ENCODE results near the gene DPH2.
A peak's percentile ranks its signal among the peaks of the same experiment; 100 is the strongest.

DPH2 gene

DNA sequence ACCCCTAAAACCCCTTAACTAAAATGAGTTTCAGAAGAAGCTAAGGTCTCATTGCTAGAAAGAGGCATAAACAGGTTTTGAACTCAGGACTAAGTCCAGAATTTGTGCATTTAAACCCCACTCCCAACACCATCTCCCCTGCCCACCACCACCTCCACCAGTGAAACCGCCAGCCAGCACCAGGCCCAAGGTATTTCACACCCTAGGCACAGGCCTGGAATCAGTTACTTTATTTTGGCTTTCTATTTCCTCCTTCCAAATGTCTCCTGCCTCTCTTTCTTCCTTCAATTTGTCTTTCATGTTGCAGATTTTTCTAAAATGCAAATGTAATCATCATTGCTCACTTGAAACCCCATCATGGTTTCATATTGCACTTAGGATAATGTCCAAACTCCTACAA is 24.9 kb upstream of the DPH2 start:
- no peak for DNase-seq (ENCODE audit: low spot score)

DNA sequence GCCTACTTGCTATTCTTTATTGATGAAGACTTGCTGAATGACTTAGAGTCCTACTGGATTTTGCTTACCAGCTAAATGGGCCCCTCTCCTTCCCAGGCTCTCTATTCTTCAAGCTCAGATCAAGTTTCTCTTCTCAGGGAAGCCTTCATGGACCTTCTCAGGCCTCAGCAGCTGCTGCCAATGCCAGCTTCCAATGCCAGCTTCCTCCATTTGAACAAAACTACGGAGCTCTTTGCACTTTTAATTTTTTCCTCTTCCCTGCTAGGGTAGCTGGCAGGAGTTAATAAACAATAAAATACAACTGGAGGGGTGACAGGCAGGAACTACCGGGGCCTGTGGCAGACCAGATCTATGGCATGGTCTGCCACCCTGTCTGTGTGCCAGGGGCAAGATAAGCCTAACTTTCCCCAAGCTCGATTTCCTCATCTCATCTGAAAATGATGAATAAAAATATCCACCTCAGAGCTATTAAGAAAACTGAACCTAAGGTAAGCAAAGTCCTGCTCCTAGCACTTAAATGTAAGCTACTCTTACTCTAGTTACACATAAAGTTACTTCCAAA is 24.1 kb upstream of the DPH2 start:
- DNase-seq (ENCODE audit: low spot score) = no peak

GRCh38 chr1:43946236-43947060 is 23.4 kb upstream of the DPH2 start, which contains the start of gene IPO13:
TSS of gene IPO13 (plus strand) at chr1:43946950. CDS start at chr1:43947601, 651 bp downstream.
- peak; percentile 92 for DNase-seq (ENCODE audit: low spot score)

- DNase-seq (ENCODE audit: low spot score) = no peak
These were observed 22.5 kb upstream of the DPH2 start for GRCh38 chr1:43947061-43947873.

GRCh38 chr1:43947874-43948437 is 21.9 kb upstream of the DPH2 start:
- no peak for DNase-seq (ENCODE audit: low spot score)

- no peak for DNase-seq (ENCODE audit: low spot score)
These were observed 20.1 kb upstream of the DPH2 start for GRCh38 chr1:43949678-43950077.

DNA sequence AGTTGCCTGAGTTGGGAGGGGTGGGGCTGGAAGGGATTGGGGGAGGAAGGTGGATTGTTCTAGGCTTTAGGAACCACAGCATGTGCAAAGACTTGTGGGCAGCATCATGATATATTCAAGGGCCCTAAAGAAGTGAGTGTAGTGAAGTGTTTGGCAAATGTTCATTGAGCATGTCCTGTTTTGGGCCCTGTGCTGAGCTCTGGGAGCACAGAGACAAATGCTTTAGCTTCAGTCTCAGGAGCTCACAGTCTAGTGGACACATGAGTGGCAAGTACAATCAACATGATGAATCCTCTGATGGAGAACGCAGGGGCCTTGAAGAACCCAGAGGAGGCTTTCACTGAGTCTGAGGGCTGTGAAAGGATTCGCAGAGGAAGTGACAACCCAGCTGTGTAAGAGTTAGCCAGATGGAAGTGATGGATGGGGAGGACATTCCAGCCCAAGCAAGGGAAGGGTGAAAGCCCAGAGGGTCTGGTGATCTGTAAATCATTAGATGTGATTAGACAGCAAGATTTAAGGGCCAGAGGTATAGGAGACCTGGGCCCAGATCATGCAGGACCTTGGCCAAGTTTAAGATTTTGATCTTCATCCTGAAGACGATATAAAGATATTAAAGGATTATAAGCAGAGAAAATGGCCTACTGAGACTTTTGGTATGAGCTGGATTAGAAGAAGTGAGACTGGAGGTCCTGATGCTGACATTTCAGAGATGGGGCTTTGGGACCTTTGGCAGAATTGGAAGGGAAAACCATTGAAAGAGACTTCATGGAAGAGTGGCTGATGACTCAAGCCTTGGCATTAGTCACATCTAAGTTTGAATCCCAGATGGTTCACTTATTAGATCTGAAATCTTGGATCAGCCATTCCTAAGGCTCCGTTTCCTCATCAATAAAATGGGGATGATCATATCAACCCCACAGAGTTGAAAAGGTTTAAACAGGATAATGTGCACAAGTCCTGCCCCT is 18.5 kb upstream of the DPH2 start:
- no peak for DNase-seq (ENCODE audit: low spot score)

DNA sequence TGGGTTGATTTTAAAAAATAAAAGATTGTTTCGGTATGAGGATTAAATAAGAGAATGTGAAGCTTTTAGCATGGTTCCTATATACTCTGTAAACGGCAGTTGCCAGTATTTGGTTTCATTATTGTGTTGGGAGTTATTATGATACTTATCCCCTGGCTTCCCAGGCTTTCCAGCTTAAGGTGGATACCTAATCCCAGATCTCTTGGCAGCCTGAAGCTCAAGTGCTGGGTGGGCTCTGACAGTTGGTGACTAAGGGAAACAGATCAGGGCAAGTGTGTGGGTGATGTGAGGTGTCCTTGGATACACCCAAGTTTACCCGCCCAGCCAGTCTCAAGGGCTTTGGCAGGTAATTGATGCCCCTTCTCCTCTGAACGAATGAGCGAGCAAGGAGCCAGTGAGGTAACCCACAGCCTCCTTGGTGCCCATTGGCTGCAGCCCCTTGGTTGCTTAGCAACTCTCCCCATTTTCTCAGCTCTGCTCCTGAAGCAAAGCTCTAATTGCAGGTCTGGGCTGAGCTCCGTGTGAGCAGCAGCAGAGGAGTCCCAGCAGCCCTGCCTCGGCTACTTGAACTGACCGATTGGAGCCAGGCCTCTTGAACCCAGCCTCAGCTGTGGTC is 17.0 kb upstream of the DPH2 start:
- no peak for DNase-seq (ENCODE audit: low spot score)

- DNase-seq (ENCODE audit: low spot score) = no peak
These were observed 16.4 kb upstream of the DPH2 start for GRCh38 chr1:43953361-43953760.

DNA sequence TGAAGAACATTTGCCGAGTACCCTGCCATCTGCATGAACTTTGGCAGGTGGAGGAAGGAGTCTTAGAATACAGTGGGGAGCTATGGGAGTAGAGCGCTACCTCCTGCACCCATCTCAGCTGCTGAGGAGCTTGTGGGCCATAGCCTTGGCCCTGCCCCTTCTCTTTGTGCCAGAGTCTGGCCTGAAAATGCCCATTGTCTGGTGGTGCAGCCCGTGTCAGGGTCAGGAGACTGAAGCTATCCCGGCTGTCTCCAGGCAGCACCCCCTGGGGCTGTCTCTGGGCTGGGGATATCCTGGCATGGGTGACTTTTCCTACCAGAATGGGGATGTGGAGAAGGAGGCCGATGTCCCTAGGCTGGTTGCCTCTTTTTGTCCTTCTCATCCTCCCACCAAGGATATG is 15.8 kb upstream of the DPH2 start:
- no peak for DNase-seq (ENCODE audit: low spot score)

GRCh38 chr1:43956234-43956633 is 13.6 kb upstream of the DPH2 start:
- no peak for DNase-seq (ENCODE audit: low spot score)

DNA sequence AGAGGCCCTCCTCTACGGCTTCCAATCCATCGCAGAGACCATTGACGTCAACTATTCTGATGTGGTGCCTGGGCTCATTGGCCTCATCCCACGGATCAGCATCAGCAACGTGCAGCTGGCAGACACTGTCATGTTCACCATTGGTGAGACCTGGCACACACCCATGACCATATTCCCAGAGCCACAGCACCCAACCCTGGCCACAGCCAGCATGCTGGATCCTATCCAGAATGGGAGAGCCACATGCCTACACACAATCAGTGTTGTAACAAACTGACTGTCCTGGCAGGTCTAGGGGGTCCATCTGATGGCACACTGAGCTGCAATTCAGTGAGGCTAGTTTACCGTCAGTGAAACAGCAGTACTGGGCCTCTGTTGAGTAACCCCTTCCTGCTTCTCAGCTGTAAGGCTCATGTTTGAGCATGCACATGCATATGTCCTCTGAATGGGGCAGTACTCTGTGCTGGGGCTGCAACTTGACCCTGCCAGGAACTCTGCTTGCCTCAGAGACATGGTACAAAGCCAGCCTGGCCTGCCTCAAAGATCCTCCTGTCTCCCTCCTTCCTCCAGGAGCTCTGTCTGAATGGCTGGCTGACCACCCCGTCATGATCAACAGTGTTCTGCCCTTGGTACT is 12.3 kb upstream of the DPH2 start:
- no peak for DNase-seq (ENCODE audit: low spot score)

DNA sequence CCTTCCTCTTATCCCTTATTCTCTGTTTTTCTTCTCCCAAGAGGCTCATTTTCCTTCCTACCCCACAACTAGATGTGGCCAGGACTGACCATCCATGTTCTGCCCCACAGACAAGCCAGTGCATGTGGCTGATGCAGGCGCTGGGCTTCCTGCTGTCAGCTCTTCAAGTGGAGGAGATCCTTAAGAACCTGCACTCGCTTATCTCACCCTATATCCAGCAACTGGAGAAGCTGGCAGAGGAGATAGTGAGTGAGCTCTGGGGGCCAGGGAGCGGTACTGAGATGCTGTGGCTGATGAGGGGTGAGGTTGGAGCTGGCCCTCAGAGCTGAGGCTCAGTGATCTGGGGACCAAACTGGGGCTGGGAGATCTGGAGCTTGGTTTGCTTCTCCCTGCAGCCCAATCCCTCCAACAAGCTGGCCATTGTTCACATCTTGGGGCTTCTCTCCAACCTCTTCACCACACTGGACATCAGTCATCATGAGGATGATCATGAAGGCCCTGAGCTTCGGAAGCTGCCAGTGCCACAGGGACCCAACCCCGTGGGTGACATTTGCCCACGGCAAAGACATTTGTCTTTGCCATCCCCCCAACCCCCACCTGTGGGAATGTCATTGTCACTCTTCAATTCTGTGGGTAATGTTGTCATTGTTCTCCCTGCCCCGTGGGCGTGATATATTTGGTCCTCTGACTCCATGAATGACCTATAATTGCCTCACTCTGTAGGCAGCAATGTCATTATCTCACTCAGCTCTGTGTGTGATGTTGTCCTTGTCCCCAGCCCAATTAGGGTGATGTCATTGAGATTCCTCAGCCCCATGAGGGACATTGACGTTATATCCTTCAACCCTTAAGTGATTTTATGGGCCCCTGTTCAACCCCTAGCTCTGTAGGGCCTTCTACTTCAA is 11.2 kb upstream of the DPH2 start:
- DNase-seq (ENCODE audit: low spot score) = no peak

DNA sequence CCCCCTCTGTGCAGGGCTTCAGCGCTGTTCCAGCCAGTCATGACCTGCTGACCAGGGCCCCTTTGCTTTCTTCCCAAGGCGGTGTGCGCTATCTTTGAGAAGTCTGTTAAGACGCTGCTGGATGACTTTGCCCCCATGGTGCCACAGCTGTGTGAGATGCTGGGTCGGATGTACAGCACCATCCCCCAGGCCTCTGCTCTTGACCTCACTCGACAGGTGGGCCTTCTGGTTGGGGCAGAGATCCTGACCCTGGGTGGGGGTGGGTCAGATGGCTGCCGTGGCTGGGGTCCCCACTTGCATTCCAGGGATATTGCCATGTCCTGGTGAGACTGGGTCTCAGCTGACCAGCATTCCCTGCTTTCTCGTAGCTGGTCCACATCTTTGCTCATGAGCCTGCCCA is 9.0 kb upstream of the DPH2 start:
- DNase-seq (ENCODE audit: low spot score) = no peak

GRCh38 chr1:43961692-43962091 is 8.1 kb upstream of the DPH2 start:
- no peak for DNase-seq (ENCODE audit: low spot score)

- DNase-seq (ENCODE audit: low spot score) = no peak
These were observed 7.5 kb upstream of the DPH2 start for GRCh38 chr1:43962324-43962723.

GRCh38 chr1:43963006-43963405 is 6.8 kb upstream of the DPH2 start:
- DNase-seq (ENCODE audit: low spot score) = no peak

GRCh38 chr1:43963890-43964289 is 5.9 kb upstream of the DPH2 start:
- no peak for DNase-seq (ENCODE audit: low spot score)

GRCh38 chr1:43965316-43965715 is 4.5 kb upstream of the DPH2 start:
- no peak for DNase-seq (ENCODE audit: low spot score)
